HG03520 (cell line): ENCODE data around the gene BAAT.
"Not testable (repeated sequence)": the region's sequence is repeated elsewhere in the genome, so short reads cannot be mapped to it uniquely, and the experiment has no call there.

Source experiments
- ATAC-seq: cut with Tn5 transposase; IDR thresholded peaks from one replicate; pipeline ENCODE4 v1.9.1; 2021; ENCODE audit warnings: mild to moderate bottlenecking, moderate library complexity; ENCODE audit not compliant: unreplicated experiment

BAAT gene

GRCh38 chr9:101384873-101385536, at the start of gene BAAT:
Gene BAAT (minus strand): TSS chr9:101385006. CDS start chr9:101371404, 13,602 bp downstream.
- not testable (repeated sequence) for ATAC-seq

- no peak for ATAC-seq
These were observed 48.4 kb upstream of the BAAT start for GRCh38 chr9:101433229-101433628.

- no peak for ATAC-seq
These were observed 47.9 kb upstream of the BAAT start for GRCh38 chr9:101432740-101433139.

DNA sequence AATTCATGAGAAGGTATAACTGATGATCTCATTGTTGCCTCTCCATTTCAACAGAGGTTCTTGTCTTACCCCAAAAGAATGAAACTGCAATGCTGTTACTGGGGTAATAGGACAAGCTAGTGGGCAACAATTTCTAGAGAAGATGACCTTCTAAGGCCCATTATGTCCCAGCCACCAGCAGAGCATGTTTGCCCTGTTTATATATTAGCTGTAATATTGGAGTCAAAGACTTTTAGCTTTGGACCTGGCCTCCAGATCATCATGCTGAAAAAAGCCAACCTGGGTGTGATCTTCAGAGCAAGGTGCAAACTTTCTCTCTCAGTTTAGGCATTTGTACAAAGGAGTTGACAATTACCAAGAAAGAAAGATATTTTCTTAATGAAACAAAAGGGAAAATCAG, 47.4 kb upstream of the BAAT start:
- ATAC-seq: no peak

DNA sequence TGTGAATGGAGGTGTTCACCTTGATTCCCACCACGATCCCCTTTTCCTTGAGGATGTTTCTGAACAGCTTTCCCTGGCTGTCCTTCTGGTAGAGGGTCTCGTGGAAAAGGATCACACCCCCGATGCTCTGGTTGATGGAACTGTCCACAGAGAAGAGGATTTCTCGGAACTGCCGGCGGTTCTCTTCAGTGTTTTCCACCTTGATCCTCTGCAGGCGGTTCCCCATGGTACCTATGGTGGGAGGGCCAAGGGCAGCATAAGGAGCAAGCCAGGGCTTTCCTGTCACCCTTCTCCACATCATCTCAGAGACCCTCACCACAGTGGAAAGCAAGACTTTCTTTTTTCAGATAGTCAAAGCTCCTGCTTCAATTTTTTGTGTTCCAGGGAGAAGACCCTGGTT, 44.9 kb upstream of the BAAT start:
- ATAC-seq: no peak

DNA sequence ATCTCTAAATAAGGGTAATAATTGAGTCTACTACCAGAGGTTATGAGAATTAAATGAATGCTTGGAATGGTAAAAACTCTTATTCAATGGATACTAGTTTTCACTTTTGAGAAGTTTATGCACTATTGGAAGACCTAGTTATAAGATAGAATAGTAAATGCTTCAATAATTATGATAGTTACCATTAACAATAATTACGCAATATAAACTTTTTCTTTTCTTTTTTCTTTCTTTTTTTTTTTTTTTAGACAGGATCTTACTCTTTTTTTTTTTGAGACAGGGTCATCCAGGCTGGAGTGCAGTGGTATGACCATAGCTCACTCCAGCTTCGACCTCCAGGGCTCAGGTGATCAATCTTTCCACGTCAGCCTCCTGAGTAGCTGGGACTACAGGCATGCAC, 44.1 kb upstream of the BAAT start:
- ATAC-seq: no peak

DNA sequence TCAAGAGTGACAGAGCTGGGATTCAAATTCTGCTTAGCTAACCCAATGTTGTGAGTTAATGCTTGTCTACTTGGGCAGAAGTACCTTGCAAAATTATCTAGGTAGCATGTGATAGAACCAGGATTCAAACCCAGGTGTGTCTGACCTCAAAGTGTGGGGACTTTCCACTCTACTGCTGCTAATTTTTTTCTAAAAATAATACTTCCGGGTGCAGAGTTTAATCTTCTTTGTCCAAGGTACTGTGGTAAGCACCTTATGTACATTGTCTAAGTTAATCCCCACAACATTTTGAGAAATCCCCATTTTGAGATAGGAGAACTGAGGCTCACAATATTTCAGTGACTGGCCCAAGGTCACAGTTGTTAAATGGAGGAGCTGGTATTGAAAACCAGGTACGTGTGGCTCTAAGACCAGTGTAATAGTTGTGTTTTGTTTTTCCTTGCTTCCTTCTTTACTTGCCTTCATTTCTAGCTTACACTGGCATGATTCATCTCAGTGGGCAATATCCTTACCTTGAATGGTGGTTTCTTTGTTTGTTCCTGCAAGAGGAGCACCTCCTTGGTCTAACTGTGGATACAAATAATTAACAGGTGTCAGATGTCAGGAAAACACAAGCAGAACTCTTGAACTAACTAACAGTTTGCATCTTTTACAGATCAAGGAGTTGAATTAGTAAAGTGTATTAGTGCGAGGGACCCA, 43.3 kb upstream of the BAAT start:
- peak; percentile 81 for ATAC-seq

GRCh38 chr9:101427358-101427757, 42.6 kb upstream of the BAAT start:
- no peak for ATAC-seq

DNA sequence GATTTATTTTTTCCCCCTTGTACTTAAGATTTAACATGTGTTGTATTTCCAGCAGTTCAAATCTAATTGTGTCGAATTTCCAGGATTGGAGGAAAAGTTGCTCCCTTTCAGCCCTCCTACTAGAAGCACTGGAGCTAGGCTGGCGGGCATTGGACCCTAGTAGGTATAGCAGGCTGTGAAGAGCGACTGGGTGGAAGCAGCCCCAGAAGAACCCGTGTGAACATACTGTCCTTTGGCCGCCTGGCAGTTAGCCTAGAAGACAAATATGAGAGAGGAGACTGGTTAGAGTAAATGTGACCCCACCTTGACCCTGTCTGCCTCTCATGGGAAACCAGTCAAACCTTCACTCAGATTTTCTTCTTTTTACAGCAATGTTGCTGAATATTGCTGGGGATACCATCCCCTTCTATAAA, 36.9 kb upstream of the BAAT start:
- no peak for ATAC-seq

- no peak for ATAC-seq
These were observed 35.1 kb upstream of the BAAT start for GRCh38 chr9:101419863-101420262.

- ATAC-seq: no peak
These were observed 34.0 kb upstream of the BAAT start for GRCh38 chr9:101418518-101419430.

DNA sequence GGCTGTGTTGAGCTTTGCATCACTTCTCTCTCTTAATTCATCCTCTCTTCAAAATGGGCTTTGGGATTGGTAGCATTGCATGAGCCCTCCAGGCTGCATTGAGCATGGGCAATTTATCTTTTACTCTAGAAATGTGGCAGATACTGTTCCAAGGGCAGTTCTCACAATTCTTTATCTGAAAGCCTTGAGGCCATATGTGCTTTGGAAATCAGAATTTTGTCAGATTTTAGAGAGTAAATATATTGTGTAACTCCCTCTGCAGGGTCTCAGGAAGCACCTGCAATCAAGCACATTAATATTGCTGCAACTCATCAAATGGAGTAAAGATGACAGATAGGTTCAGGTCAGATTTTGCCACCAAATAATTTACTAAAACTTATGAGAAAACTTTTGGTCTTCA, 33.2 kb upstream of the BAAT start:
- ATAC-seq: no peak

- no peak for ATAC-seq
These were observed 32.6 kb upstream of the BAAT start for GRCh38 chr9:101417389-101417788.

GRCh38 chr9:101415578-101415977, 30.8 kb upstream of the BAAT start:
- ATAC-seq: no peak

- ATAC-seq: no peak
These were observed 30.0 kb upstream of the BAAT start for GRCh38 chr9:101414839-101415238.

DNA sequence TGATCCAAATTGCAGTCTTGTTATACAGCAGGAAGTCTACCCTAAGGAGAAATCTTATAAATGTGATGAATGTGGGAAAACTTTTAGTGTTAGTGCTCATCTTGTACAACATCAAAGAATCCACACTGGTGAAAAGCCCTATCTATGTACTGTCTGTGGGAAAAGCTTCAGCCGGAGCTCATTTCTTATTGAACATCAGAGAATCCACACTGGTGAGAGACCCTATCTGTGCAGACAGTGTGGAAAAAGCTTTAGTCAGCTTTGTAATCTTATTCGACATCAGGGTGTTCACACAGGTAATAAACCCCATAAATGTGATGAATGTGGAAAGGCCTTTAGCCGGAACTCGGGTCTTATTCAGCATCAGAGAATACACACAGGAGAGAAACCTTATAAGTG, 24.3 kb upstream of the BAAT start:
- ATAC-seq: no peak

GRCh38 chr9:101408374-101409078, 23.7 kb upstream of the BAAT start:
- no peak for ATAC-seq

DNA sequence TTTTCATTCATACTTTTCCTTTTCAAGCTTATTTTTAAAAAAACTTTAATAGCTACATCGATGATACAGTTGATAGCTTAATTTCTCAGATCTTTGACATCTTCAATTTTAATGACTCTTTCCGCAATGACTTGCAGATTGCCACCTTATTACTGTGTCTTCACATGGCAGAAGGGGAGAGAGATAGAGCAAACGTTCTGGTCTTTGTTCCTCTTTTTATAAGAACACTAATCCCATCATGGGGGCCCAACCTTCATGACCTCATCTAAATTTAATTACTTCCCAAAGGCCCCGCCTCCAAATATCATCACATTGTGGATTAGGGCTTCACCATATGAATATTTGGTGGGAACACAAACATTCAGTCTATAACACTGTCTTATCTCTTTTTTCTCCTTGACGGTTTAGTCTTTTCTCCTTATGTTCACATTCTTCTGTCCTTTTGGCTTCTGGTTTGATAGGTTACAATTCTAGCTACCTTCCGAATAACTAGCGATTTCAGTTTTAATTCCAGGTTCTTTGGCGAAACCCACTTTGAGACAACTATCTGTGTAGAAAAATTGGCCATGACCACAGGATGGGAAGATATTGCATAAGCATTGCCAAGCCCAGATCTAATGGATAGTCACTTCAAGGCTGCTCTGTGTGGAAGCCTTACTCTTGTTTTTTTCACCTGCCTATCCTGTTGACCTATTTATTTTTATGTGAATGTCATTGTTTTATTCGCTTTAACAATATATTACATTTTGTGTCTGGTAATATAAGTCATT, 18.9 kb upstream of the BAAT start:
- ATAC-seq: no peak

GRCh38 chr9:101400120-101400519, 15.3 kb upstream of the BAAT start:
- ATAC-seq: no peak

GRCh38 chr9:101399643-101399970, 14.8 kb upstream of the BAAT start:
- no peak for ATAC-seq
